BLaER1 (cell line): Measurements from ENCODE around the gene ADAMTS20.

ENCODE experiments used
- H3K27ac ChIP-seq: shearing (Covaris generic); formaldehyde crosslinking; 2 replicates; pipeline ENCODE4 v1.8.1; 2022
- H3K27me3 ChIP-seq: shearing (Covaris generic); formaldehyde crosslinking; 2 replicates; pipeline ENCODE4 v1.8.1; 2022
- H3K36me3 ChIP-seq: shearing (Covaris generic); formaldehyde crosslinking; 2 replicates; pipeline ENCODE4 v1.8.1; 2022
- H3K4me1 ChIP-seq: shearing (Covaris generic); formaldehyde crosslinking; 2 replicates; pipeline ENCODE4 v1.8.1; 2022
- H3K4me2 ChIP-seq: shearing (Covaris generic); formaldehyde crosslinking; 2 replicates; pipeline ENCODE4 v1.8.1; 2022
- H3K4me3 ChIP-seq: shearing (Covaris generic); formaldehyde crosslinking; 2 replicates; pipeline ENCODE4 v1.8.1; 2022
- H3K9ac ChIP-seq: shearing (Covaris generic); formaldehyde crosslinking; 2 replicates; pipeline ENCODE4 v1.8.1; 2022
- H3K9me3 ChIP-seq: shearing (Covaris generic); formaldehyde crosslinking; 2 replicates; pipeline ENCODE4 v1.8.1; 2022
- H4K20me1 ChIP-seq: shearing (Covaris generic); formaldehyde crosslinking; 2 replicates; pipeline ENCODE4 v1.8.1; 2022
- Cebpa-rat ChIP-seq: shearing (Covaris generic); IDR thresholded peaks from 2 replicates; pipeline ENCODE4 v1.8.1; 2022

The ADAMTS20 gene

GRCh38 chr12:43306066-43306465, 245.9 kb downstream of the ADAMTS20 start:
- H3K4me1 ChIP-seq: no peaks in the 10 kb centered on the region
- no peak for TF ChIP-seq Cebpa-rat
- H3K4me3 ChIP-seq: no peak overlapping the region
- no peak overlapping the region for H3K27ac ChIP-seq
- H3K27me3 ChIP-seq: no peaks in the 10 kb centered on the region
- H3K4me2 ChIP-seq: no peak overlapping the region
- H3K9me3 ChIP-seq: no peaks in the 10 kb centered on the region; the same call in 1 of the 2 replicates
- no peaks in the 10 kb centered on the region for H4K20me1 ChIP-seq
- H3K9ac ChIP-seq: no peak overlapping the region
- no peaks in the 10 kb centered on the region for H3K36me3 ChIP-seq

GRCh38 chr12:43305065-43305464, 246.9 kb downstream of the ADAMTS20 start:
- Histone ChIP-seq H3K27me3 (no peaks in the 10 kb centered on the region), H3K27ac (no peak overlapping the region), H3K4me1 (no peaks in the 10 kb centered on the region), H3K4me2 (no peak overlapping the region), H3K9ac (no peak overlapping the region), H3K4me3 (no peak overlapping the region), H4K20me1 (no peaks in the 10 kb centered on the region), H3K9me3 (no peaks in the 10 kb centered on the region; the same call in 1 of the 2 replicates), H3K36me3 (no peaks in the 10 kb centered on the region)
- TF ChIP-seq Cebpa-rat: no peak
